Cerebellar nuclear complex (tissue), 1 donor: Measurements from ENCODE around the gene KDM1B.
"Not testable (repeated sequence)": the region's sequence is repeated elsewhere in the genome, so short reads cannot be mapped to it uniquely, and the experiment has no call there.

Experiments used
- DNase-seq, 2 experiments: peaks; one replicate each; lab custom pipeline; 2025; lab: John Stamatoyannopoulos, UW

KDM1B gene

GRCh38 chr6:18186540-18187250, 31.5 kb downstream of the KDM1B start:
- DNase-seq, result no peak

GRCh38 chr6:18187701-18188100, 32.5 kb downstream of the KDM1B start:
- no peak for DNase-seq

- DNase-seq, result no peak
These were observed 34.0 kb downstream of the KDM1B start for GRCh38 chr6:18189196-18189595.

- DNase-seq, result no peak
These were observed 36.8 kb downstream of the KDM1B start for GRCh38 chr6:18192026-18192425.

GRCh38 chr6:18203786-18204185, 48.6 kb downstream of the KDM1B start:
- DNase-seq, result no peak

GRCh38 chr6:18204691-18205090, 49.5 kb downstream of the KDM1B start:
- no peak for DNase-seq

GRCh38 chr6:18206591-18206990, 51.4 kb downstream of the KDM1B start:
- DNase-seq, result no peak

- DNase-seq, result no peak
These were observed 52.2 kb downstream of the KDM1B start for GRCh38 chr6:18207438-18207837.

GRCh38 chr6:18207949-18208348, 52.7 kb downstream of the KDM1B start:
- DNase-seq, result no peak

- not testable (repeated sequence) for DNase-seq
These were observed 53.6 kb downstream of the KDM1B start for GRCh38 chr6:18208778-18209177.

- no peak for DNase-seq
These were observed 54.4 kb downstream of the KDM1B start for GRCh38 chr6:18209539-18210197.

GRCh38 chr6:18210707-18211106, 55.5 kb downstream of the KDM1B start:
- DNase-seq, result no peak

GRCh38 chr6:18211338-18211737, 56.1 kb downstream of the KDM1B start:
- no peak for DNase-seq

- DNase-seq, result no peak
These were observed 57.0 kb downstream of the KDM1B start for GRCh38 chr6:18212231-18212630.

- no peak for DNase-seq
These were observed 58.2 kb downstream of the KDM1B start for GRCh38 chr6:18213439-18213838.

- no peak for DNase-seq
These were observed 58.8 kb downstream of the KDM1B start for GRCh38 chr6:18214003-18214402.

- DNase-seq, result no peak
These were observed 60.2 kb downstream of the KDM1B start for GRCh38 chr6:18215436-18215835.

- DNase-seq, result no peak
These were observed 61.2 kb downstream of the KDM1B start for GRCh38 chr6:18216411-18216810.

GRCh38 chr6:18218233-18218632, 63.0 kb downstream of the KDM1B start:
- DNase-seq, result no peak

- DNase-seq, result no peak
These were observed 64.4 kb downstream of the KDM1B start for GRCh38 chr6:18219591-18219990.

GRCh38 chr6:18221288-18221615, 66.0 kb downstream of the KDM1B start:
- DNase-seq, result no peak

GRCh38 chr6:18226451-18227105, 71.4 kb downstream of the KDM1B start:
- DNase-seq, result not testable (repeated sequence)

GRCh38 chr6:18227166-18227565, 71.9 kb downstream of the KDM1B start:
- DNase-seq, result not testable (repeated sequence)
